Suprapubic skin (tissue), 4 donors: ENCODE measurements around the gene THEM4.

Experiments
- CTCF ChIP-seq, 2 donors: fragments of 200-600 bp in 1 of 2; fragments of 450-650 bp in 1 of 2; sonication (generic) in 1 of 2; IDR thresholded peaks; one replicate each; pipeline ENCODE4 v1.5.1; 2016 to 2019; ENCODE audit warnings: antibody characterized with exemption in 2 of 2, mild to moderate bottlenecking in 1 of 2, moderate library complexity in 1 of 2
- EP300 ChIP-seq: sonication (generic); formaldehyde crosslinking; IDR thresholded peaks from one replicate; pipeline ENCODE4 v1.6.1; 2017; ENCODE audit warnings: antibody characterized with exemption
- POLR2A ChIP-seq, 2 donors: fragments of 450-650 bp; IDR thresholded peaks; one replicate each; pipeline ENCODE4 v1.6.1; 2017; ENCODE audit warnings: antibody characterized with exemption in 2 of 2, mild to moderate bottlenecking in 2 of 2, moderate library complexity in 2 of 2
- POLR2AphosphoS5 ChIP-seq, 3 donors: sonication (generic); formaldehyde crosslinking; IDR thresholded peaks; one replicate each; pipeline ENCODE4 v1.6.1; 2017; ENCODE audit warnings: antibody characterized with exemption in 3 of 3

GRCh38 chr1:151829352-151830046, 79.8 kb downstream of the THEM4 start:
- TF ChIP-seq POLR2AphosphoS5 (IDR thresholded peaks at IDR 0.05) (no peak), CTCF (IDR thresholded peaks at IDR 0.05) (no peak), POLR2A (IDR thresholded peaks at IDR 0.05) (no peak), EP300 (no peak)
